H9 (cell line): ENCODE results near the gene CIB4. TPM values are rescaled to one million over a fixed set of nuclear protein-coding genes. Genes with fewer than 3 reads are reported as not detected.

Experiments
- DNase-seq: peaks from one replicate; pipeline ENCODE4 v3.0.0-alpha.2; 2017
- H2AFZ ChIP-seq: one replicate; pipeline ENCODE4 v1.6.1; 2013; ENCODE audit warnings: mild to moderate bottlenecking, low read length, control low read depth, moderate library complexity
- H2AK5ac ChIP-seq: 2 replicates; pipeline ENCODE4 v1.6.1; 2013; ENCODE audit warnings: low read length, control low read depth, mixed read lengths; ENCODE audit not compliant: insufficient read length
- H2BK120ac ChIP-seq: one replicate; pipeline ENCODE4 v1.6.1; 2013; ENCODE audit warnings: low read depth, mild to moderate bottlenecking, low read length, control low read depth, inconsistent platforms; ENCODE audit not compliant: poor library complexity, severe bottlenecking
- H2BK12ac ChIP-seq: 2 replicates; pipeline ENCODE4 v1.6.1; 2013; ENCODE audit warnings: low read length, control low read depth, mixed read lengths, low read depth; ENCODE audit not compliant: insufficient read length
- H2BK15ac ChIP-seq: 2 replicates; pipeline ENCODE4 v1.6.1; 2013; ENCODE audit warnings: low read depth, low read length, control low read depth
- H2BK20ac ChIP-seq: one replicate; pipeline ENCODE4 v1.6.1; 2013; ENCODE audit warnings: low read depth, mild to moderate bottlenecking, low read length, control low read depth, inconsistent platforms; ENCODE audit not compliant: poor library complexity, severe bottlenecking
- H2BK5ac ChIP-seq: 2 replicates; pipeline ENCODE4 v1.6.1; 2013; ENCODE audit warnings: low read length, control low read depth, mixed read lengths; ENCODE audit not compliant: insufficient read length
- H3K14ac ChIP-seq: 2 replicates; pipeline ENCODE4 v1.6.1; 2013; ENCODE audit warnings: low read length, control low read depth; ENCODE audit not compliant: insufficient read depth
- H3K18ac ChIP-seq: 2 replicates; pipeline ENCODE4 v1.6.1; 2013; ENCODE audit warnings: low read depth, mild to moderate bottlenecking, mixed read lengths, low read length, control low read depth; ENCODE audit not compliant: insufficient read length
- H3K23ac ChIP-seq: 2 replicates; pipeline ENCODE4 v1.6.1; 2013; ENCODE audit warnings: low read length, control low read depth, mixed read lengths, low read depth; ENCODE audit not compliant: insufficient read length
- H3K23me2 ChIP-seq: 2 replicates; pipeline ENCODE4 v1.6.1; 2013; ENCODE audit warnings: low read depth, mild to moderate bottlenecking, mixed read lengths, low read length, control low read depth; ENCODE audit not compliant: insufficient read length, poor library complexity, severe bottlenecking
- H3K27ac ChIP-seq: 2 replicates; pipeline ENCODE4 v1.5.1; 2013; ENCODE audit warnings: low read length, control low read depth, mixed read lengths, low read depth; ENCODE audit not compliant: insufficient read length
- H3K27me3 ChIP-seq: 2 replicates; pipeline ENCODE4 v1.6.1; 2013; ENCODE audit warnings: low read length, control low read depth, inconsistent platforms; ENCODE audit not compliant: insufficient read depth
- H3K4ac ChIP-seq: 2 replicates; pipeline ENCODE4 v1.6.1; 2013; ENCODE audit warnings: low read depth, mild to moderate bottlenecking, control low read depth, inconsistent platforms, low read length, moderate library complexity
- H3K4me1 ChIP-seq: 2 replicates; pipeline ENCODE4 v1.6.1; 2013; ENCODE audit warnings: low read length, control low read depth, inconsistent platforms; ENCODE audit not compliant: insufficient read depth
- H3K4me2 ChIP-seq: 2 replicates; pipeline ENCODE4 v1.6.1; 2013; ENCODE audit warnings: low read length, control low read depth, mixed read lengths; ENCODE audit not compliant: insufficient read length, insufficient read depth
- H3K56ac ChIP-seq: 2 replicates; pipeline ENCODE4 v1.6.1; 2013; ENCODE audit warnings: low read depth, mild to moderate bottlenecking, mixed read lengths, low read length, control low read depth; ENCODE audit not compliant: insufficient read length
- H3K79me1 ChIP-seq: 2 replicates; pipeline ENCODE4 v1.6.1; 2013; ENCODE audit warnings: low read depth, mild to moderate bottlenecking, moderate library complexity, low read length, control low read depth, inconsistent platforms; ENCODE audit not compliant: insufficient read depth, poor library complexity, severe bottlenecking
- H3K79me2 ChIP-seq: 2 replicates; pipeline ENCODE4 v1.6.1; 2013; ENCODE audit warnings: low read length, control low read depth, inconsistent platforms; ENCODE audit not compliant: insufficient read depth
- H3K9ac ChIP-seq: 2 replicates; pipeline ENCODE4 v1.6.1; 2013; ENCODE audit warnings: low read length, control low read depth, mixed read lengths; ENCODE audit not compliant: insufficient read length; ENCODE audit errors: extremely low read depth
- H3K9me3 ChIP-seq: one replicate; pipeline ENCODE4 v1.6.1; 2013; ENCODE audit warnings: low read depth, low read length, inconsistent platforms; ENCODE audit not compliant: control insufficient read depth
- H3T11ph ChIP-seq: one replicate; pipeline ENCODE4 v1.6.1; 2013; ENCODE audit warnings: mild to moderate bottlenecking, low read length, control low read depth, inconsistent platforms
- H4K20me1 ChIP-seq: one replicate; pipeline ENCODE4 v1.6.1; 2013; ENCODE audit not compliant: control insufficient read depth, insufficient read length, insufficient read depth
- H4K5ac ChIP-seq: 2 replicates; pipeline ENCODE4 v1.6.1; 2013; ENCODE audit warnings: low read depth, mild to moderate bottlenecking, mixed read lengths, low read length, control low read depth; ENCODE audit not compliant: insufficient read length
- H4K8ac ChIP-seq: replicated peaks from 2 replicates; pipeline ENCODE4 v1.6.1; 2013; ENCODE audit warnings: low read length, control low read depth, mixed read lengths, low read depth; ENCODE audit not compliant: insufficient read length
- H4K91ac ChIP-seq: 2 replicates; pipeline ENCODE4 v1.6.1; 2013; ENCODE audit warnings: low read depth, mild to moderate bottlenecking, moderate library complexity, mixed read lengths, low read length, control low read depth; ENCODE audit not compliant: insufficient read length
- H3K27ac Mint-ChIP-seq, 3 experiments: 2 replicates in 2 of 3; 3 replicates in 1 of 3; pipeline ENCODE4 v1.8.0; 2020 to 2021; ENCODE audit warnings: mixed read lengths in 3 of 3, mild to moderate bottlenecking in 1 of 3, moderate library complexity in 1 of 3
- H3K27me3 Mint-ChIP-seq: 2 replicates; pipeline ENCODE4 v1.8.0; 2021; ENCODE audit warnings: low read depth, mild to moderate bottlenecking, moderate library complexity, mixed read lengths
- H3K36me3 Mint-ChIP-seq, 3 experiments: 2 replicates in 2 of 3; 3 replicates in 1 of 3; pipeline ENCODE4 v1.8.0; 2020 to 2021; ENCODE audit warnings: low read depth in 3 of 3, mixed read lengths in 3 of 3; ENCODE audit not compliant: insufficient read depth in 1 of 3
- H3K4me1 Mint-ChIP-seq, 2 experiments: 2 replicates each; pipeline ENCODE4 v1.8.0; 2020; ENCODE audit warnings: mixed read lengths in 2 of 2
- H3K4me3 Mint-ChIP-seq, 2 experiments: 2 replicates in 1 of 2; 3 replicates in 1 of 2; pipeline ENCODE4 v1.8.0; 2020 to 2021; ENCODE audit warnings: mild to moderate bottlenecking in 2 of 2, mixed read lengths in 2 of 2, moderate library complexity in 1 of 2
- H3K9me3 Mint-ChIP-seq, 2 experiments: 2 replicates in 1 of 2; 3 replicates in 1 of 2; pipeline ENCODE4 v1.8.0; 2020; ENCODE audit warnings: mild to moderate bottlenecking in 2 of 2, mixed read lengths in 2 of 2, moderate library complexity in 1 of 2
- CTCF ChIP-seq: fragments of 200-600 bp; sonication (generic); conservative IDR thresholded peaks from 3 replicates; pipeline ENCODE4 v1.8.0; 2021; ENCODE audit warnings: antibody characterized with exemption, mild to moderate bottlenecking
- WGBS: extraction: QIAGEN DNeasy Blood & Tissue Kit; methylation state at CpG from one replicate; pipeline ENCODE4 v1.1.7; 2013; ENCODE audit warnings: missing lambda C conversion rate, low lambda C conversion rate, mixed read lengths; ENCODE audit not compliant: insufficient read length; ENCODE audit errors: extremely low coverage; 5-methylcytosine and 5-hydroxymethylcytosine counted together
- total RNA-seq: library from RNA; stranded (reverse); gene quantifications from 2 replicates; pipeline ENCODE4 v1.2.1, GENCODE V29; 2021

Gene CIB4
- total RNA-seq, 1 experiment from 2014 or later, result not detected

GRCh38 chr2:26637811-26638310 lies 3.3 kb downstream of the CIB4 start:
- Mint-ChIP-seq H3K36me3 (no peaks in the 10 kb centered on the region), H3K27me3 (peaks cover 11% of the 10 kb centered on the region), H3K27ac (no peak overlapping the region), H3K4me1 (peaks cover 18 to 20% of the 10 kb centered on the region in 2 experiments), H3K9me3 (no peaks in the 10 kb centered on the region), H3K4me3 (no peak overlapping the region)
- no peaks in the 10 kb centered on the region for H3K4me1 ChIP-seq
- H3K18ac ChIP-seq, result no peak overlapping the region
- H3K9ac ChIP-seq, result no peak overlapping the region
- H2AFZ ChIP-seq, result no peak overlapping the region
- H3T11ph ChIP-seq, result no peak overlapping the region
- H2AK5ac ChIP-seq, result no peak overlapping the region
- no peak overlapping the region for H3K56ac ChIP-seq
- no peaks in the 10 kb centered on the region for H4K20me1 ChIP-seq
- no peak overlapping the region for H3K27ac ChIP-seq
- H3K23ac ChIP-seq, result no peak overlapping the region
- H2BK15ac ChIP-seq, result no peak overlapping the region
- H3K79me2 ChIP-seq, result no peaks in the 10 kb centered on the region
- no peak overlapping the region for H2BK120ac ChIP-seq
- no peaks in the 10 kb centered on the region for H3K27me3 ChIP-seq
- no peak for TF ChIP-seq CTCF
- H2BK5ac ChIP-seq, result no peak overlapping the region
- no peaks in the 10 kb centered on the region for H3K79me1 ChIP-seq
- no peak overlapping the region for H3K4ac ChIP-seq
- H2BK20ac ChIP-seq, result no peak overlapping the region
- no peak overlapping the region; the same call in 1 of the 2 replicates for H3K14ac ChIP-seq
- no peak overlapping the region for H2BK12ac ChIP-seq
- no CpG with 5 or more reads among the region's 9 CpGs for WGBS
- no peak overlapping the region for H4K5ac ChIP-seq
- H4K91ac ChIP-seq, result no peak overlapping the region
- H3K4me2 ChIP-seq, result no peak overlapping the region
- DNase-seq, result peak; percentile 14
- H3K9me3 ChIP-seq, result no peaks in the 10 kb centered on the region
- H3K23me2 ChIP-seq, result no peaks in the 10 kb centered on the region
- H4K8ac ChIP-seq, result no peak overlapping the region
